Gastroesophageal sphincter (tissue), 3 donors: Measurements from ENCODE around the gene AMACR.

Source experiments
- CTCF ChIP-seq, 4 experiments: fragments of 200-600 bp in 2 of 4; fragments of 450-650 bp in 2 of 4; sonication (generic) in 1 of 4; IDR thresholded peaks; one replicate each; pipeline ENCODE4 v1.5.1; 2017 to 2019; ENCODE audit warnings: antibody characterized with exemption in 4 of 4, mild to moderate bottlenecking in 2 of 4, moderate library complexity in 2 of 4
- EP300 ChIP-seq: sonication (generic); formaldehyde crosslinking; IDR thresholded peaks from one replicate; pipeline ENCODE4 v1.6.1; 2017; ENCODE audit warnings: antibody characterized with exemption, mild to moderate bottlenecking
- POLR2A ChIP-seq, 2 donors: fragments of 450-650 bp; IDR thresholded peaks; one replicate each; pipeline ENCODE4 v1.6.1; 2017; ENCODE audit warnings: antibody characterized with exemption in 2 of 2, mild to moderate bottlenecking in 2 of 2, moderate library complexity in 1 of 2
- POLR2AphosphoS5 ChIP-seq: sonication (generic); formaldehyde crosslinking; IDR thresholded peaks from one replicate; pipeline ENCODE4 v1.6.1; 2017; ENCODE audit warnings: antibody characterized with exemption

GRCh38 chr5:34034534-34035327 lies 26.9 kb upstream of the AMACR start:
- TF ChIP-seq CTCF (IDR thresholded peaks at IDR 0.05) (no peak), POLR2AphosphoS5 (no peak), POLR2A (IDR thresholded peaks at IDR 0.05) (no peak), EP300 (no peak)
